CD1c-positive myeloid dendritic cell (primary cell): ENCODE results near the gene RHOV.
"Not testable (repeated sequence)": the region's sequence is repeated elsewhere in the genome, so short reads cannot be mapped to it uniquely, and the experiment has no call there.

Experiments
- DNase-seq: peaks from one replicate; pipeline ENCODE4 v3.0.0-alpha.2; 2016; ENCODE audit errors: extremely low spot score

The RHOV gene

DNA sequence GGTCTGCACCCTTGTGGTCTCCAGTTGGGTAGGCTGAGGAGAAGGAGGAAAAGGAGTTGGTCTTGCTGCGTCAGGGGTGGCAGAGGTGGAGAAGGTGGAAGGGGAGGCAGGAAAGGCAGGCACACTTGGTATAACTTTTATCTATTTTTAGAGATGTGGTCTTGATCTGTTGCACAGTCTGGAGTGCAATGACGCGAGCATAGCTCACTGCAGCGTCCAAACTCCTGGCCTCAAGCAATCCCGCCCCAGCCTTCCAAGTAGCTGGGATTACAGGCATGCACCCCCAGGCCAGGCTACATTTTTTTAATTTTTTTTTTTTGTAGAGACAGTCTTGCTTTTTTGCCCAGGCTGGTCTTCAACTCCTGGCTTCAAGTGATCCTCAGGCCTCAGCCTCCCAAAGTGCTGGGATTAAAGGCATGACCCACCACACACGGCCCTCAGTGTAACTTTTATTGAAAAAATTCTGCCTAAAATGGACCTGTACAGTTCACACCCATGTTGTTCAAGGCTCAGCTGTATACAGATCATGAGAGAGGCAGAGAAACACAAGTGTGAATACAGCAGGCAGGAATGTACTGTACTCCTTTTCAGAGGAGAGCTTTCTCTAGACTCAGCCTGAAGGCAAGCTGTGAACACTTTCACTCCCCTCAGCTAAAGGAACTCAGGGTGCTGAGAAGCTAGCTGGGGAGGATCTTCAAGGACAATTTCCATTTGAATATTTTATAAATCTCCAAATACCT is 2.1 kb upstream of the RHOV start:
- no peak for DNase-seq

DNA sequence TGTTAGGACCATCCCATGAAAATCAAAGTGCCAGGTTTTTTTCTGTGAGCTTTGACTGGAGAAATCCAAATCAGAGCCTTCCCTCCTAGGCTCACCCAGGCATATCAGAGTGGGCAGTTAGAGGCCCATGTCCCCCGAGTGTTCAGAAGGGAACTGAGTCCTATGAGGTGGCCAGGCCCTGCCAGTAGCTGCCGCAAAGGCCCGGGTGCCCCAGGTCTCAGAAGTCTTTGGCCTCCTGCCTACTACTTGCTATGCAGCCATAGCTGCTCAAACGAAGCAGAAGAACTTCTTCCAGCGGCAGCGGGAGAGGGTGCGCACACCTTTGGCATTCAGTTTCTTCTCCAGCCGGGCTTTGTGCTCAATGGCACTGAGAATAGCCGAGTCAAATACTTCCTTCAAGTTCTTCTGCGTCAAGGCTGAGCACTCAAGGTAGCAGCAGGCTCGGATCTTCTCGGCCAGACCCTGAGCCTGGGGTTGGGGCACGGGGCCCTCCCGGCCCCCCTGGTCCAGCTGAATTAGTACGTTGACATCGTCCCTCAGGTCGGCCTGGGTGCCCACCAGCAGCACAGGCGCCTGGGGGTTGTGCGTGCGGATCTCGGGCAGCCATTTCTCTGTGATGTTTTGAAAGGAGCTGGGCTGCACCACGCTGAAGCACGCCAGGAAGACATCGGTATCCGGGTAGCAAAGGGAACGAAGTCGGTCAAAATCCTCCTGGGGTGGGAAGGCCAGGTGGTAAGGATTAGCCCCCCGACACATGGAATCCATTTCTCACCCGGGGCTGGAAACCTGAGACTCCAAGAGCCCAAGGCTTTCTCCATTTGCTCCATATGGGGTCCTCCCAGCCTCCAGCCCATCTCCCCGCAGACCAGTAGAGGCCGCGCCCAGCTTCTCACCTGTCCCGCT is 992 bp downstream of the RHOV start:
- DNase-seq = no peak

GRCh38 chr15:40871749-40872617 is 2.1 kb downstream of the RHOV start:
- no peak for DNase-seq

DNA sequence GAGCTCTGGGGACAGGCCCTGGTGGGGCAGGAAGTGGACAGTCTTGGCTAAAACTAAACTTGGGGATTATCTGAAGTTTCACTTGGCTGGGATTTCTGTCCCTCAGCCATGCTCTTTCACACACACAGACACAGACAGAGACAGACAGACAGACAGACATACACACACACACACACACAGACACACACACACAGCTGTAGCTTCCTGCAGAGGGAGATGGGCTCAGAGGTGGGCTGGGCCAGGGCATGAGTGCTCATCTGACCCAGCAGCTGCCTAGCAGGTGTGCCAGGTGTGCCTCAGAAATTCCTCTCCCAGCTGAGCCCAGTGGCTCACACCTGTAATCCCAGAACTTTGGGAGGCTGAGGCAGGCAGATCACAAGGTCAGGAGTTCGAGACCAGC is 3.3 kb downstream of the RHOV start:
- DNase-seq = no peak

DNA sequence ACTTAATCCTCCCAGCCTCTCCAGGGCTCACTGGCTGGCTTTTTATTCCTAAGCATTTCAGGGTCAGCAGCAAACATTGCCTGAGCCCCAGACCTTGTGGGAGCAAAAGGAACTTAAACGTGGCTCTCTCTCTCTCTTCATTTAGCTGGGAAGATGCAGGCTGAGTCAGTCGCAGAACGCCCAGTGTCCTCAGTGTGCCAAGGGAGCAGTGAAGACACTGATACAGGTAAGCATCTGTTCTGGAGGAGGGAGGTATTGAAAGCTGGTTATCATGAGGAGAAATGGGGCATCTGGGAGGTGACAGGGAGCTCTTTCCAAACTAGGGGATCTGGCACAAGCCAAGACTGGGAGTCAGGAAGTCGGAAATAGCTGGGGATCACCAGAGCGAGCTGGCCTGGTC is 4.3 kb downstream of the RHOV start:
- DNase-seq = no peak

DNA sequence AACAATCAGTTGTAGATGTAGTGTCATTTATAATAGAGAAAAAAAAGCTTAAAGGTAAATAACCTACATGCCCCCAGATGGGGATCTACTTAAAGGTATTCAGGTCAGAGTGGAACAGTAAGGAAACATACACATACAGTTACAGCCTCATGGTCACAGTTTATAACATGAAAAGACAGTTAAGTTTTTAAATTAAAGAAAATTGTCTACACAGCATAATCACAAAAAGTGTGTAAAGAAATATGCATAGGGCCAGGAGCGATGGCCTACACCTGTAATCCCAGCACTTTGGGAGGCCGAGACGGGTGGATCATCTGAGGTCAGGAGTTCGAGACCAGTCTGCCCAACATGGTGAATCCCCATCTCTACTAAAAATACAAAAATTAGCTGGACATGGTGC is 6.8 kb downstream of the RHOV start:
- no peak for DNase-seq

DNA sequence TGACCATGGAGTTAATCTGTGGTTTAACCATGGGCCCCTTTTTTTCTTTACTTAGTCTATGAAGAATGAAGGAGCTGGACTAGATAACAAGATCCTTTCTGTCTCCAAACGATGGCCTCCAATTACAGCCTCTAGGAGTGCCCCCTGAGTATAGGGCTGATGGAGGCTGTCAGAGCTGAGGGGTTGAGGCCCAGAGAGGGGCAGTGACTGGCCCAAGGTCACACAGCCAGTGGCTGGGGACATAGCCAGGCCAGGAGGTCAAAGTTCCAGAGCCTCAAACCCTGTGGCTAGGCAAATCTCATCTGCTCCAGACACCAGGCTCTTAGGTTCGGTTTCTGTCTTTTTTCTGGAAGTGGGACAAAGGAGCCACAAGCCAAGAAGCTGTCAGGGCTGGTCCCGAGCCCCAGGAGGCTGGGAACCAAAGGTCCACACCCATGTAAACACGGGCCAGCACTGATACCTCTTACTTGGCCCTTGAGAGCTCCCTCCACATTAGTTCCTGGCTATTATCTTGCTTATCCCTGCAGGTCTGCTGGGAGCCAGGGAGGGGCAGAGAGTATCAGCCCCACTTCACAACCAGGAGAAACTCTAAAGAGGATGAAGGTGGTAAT is 10.3 kb downstream of the RHOV start:
- no peak for DNase-seq

GRCh38 chr15:40861147-40861546 is 12.9 kb downstream of the RHOV start:
- DNase-seq = not testable (repeated sequence)

GRCh38 chr15:40859206-40859851 is 14.7 kb downstream of the RHOV start:
- peak; percentile 73 for DNase-seq

- DNase-seq = no peak
Observed at GRCh38 chr15:40858706-40859105, 15.3 kb downstream of the RHOV start.

- peak; percentile 79 for DNase-seq
Observed at GRCh38 chr15:40857601-40858341, 16.3 kb downstream of the RHOV start.

GRCh38 chr15:40856746-40857145 is 17.3 kb downstream of the RHOV start:
- no peak for DNase-seq

DNA sequence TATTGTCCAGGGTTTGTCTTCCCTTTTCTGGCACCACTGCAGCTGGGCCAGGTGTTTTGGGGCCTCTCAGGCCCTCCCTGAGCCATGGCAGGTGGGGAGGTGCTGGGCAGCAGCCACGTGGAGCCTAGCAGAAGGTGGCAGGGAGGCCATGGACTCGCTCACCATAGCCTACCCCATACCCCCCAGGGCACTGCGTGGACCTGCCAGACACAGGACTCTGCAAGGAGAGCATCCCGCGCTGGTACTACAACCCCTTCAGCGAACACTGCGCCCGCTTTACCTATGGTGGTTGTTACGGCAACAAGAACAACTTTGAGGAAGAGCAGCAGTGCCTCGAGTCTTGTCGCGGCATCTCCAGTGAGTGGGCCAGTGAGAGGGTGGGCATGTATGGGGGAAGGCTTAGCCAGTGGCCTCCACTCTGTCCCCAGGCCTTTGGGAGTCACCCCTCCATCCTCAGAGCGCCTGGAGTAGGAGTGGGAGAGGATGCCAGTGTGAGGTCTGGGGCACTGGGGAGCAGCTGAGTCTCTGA is 18.3 kb downstream of the RHOV start:
- DNase-seq = no peak

- no peak for DNase-seq
Observed at GRCh38 chr15:40854161-40854560, 19.9 kb downstream of the RHOV start.

DNA sequence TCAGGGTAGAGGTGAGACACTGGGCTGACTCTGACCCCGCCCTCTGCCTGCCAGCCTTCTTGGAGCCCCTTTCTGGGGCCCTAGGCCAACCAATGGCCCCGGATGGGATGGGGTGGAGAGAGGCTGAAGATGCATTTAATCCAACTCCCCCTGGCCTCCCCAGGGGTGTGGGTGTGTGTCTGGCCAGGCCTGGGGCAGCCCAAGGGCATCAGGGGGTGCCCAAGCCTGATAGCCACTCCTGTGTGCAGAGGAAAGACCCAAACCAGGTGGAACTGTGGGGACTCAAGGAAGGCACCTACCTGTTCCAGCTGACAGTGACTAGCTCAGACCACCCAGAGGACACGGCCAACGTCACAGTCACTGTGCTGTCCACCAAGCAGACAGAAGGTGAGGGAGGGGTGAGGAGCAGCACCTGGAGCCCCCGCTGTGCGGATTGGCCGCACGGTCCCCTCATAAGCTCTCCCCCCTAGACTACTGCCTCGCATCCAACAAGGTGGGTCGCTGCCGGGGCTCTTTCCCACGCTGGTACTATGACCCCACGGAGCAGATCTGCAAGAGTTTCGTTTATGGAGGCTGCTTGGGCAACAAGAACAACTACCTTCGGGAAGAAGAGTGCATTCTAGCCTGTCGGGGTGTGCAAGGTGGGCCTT is 20.7 kb downstream of the RHOV start:
- DNase-seq = no peak

GRCh38 chr15:40852529-40852928 is 21.5 kb downstream of the RHOV start:
- no peak for DNase-seq

DNA sequence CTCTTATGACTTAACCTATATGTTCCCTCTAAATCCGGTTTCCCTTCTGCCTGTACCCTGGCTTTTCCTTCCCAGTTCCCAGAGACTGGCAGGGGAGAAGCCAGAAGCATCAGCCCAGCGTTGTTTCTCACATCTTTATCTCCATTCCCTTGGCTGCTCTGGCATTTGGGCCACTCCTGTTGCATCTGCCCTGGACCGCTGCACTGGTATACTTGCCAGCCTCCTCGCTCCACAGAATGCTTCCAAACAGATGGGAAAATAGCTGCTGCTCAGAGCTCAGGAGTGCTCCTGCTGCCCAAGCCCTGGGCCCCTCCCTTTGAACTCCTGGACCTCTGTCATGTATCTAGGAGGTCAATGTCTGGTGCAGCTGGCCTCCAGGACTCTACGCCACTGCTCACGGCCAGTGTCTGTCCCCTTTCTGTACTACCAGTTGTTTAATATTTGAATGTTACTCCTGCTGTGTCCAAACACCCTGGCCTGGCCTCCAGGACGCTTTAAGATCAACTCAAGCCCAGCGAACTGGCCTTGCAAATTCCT is 23.4 kb downstream of the RHOV start:
- no peak for DNase-seq

GRCh38 chr15:40847223-40847961 is 26.6 kb downstream of the RHOV start:
- DNase-seq = peak; percentile 92

- peak; percentile 84 for DNase-seq
Observed at GRCh38 chr15:40846841-40847222, 27.2 kb downstream of the RHOV start.
